HK-2 (cell line): ENCODE measurements around the gene RAP1A.

ENCODE experiments used
- DNase-seq: peaks from one replicate; pipeline ENCODE4 v3.0.0-alpha.2; 2018; ENCODE audit not compliant: unreplicated experiment

The RAP1A gene

GRCh38 chr1:111758373-111758772 lies 138.8 kb downstream of the RAP1A start:
- no peak for DNase-seq

GRCh38 chr1:111761717-111762116 lies 142.1 kb downstream of the RAP1A start:
- DNase-seq, result no peak

- DNase-seq, result no peak
Measured at GRCh38 chr1:111762332-111762731, 142.7 kb downstream of the RAP1A start.
